Measurements from ENCODE around the gene MPL.

Gene MPL

GRCh38 chr1:43321331-43321891 lies 16.2 kb upstream of the MPL start:
- no peak for DNase-seq

GRCh38 chr1:43322506-43322905 lies 15.1 kb upstream of the MPL start:
- DNase-seq, result no peak

GRCh38 chr1:43324810-43325209 lies 12.8 kb upstream of the MPL start:
- DNase-seq, result no peak

GRCh38 chr1:43325381-43325780 lies 12.2 kb upstream of the MPL start:
- no peak for DNase-seq

GRCh38 chr1:43327549-43328292 lies 9.9 kb upstream of the MPL start:
- no peak for DNase-seq

- DNase-seq, result no peak
These were observed 7.4 kb upstream of the MPL start for GRCh38 chr1:43329995-43330751.

- DNase-seq, result no peak
These were observed 5.9 kb upstream of the MPL start for GRCh38 chr1:43331688-43332087.

- no peak for DNase-seq
These were observed 3.0 kb upstream of the MPL start for GRCh38 chr1:43334453-43335205.

GRCh38 chr1:43338001-43338400 lies 383 bp downstream of the MPL start:
- DNase-seq, result no peak

GRCh38 chr1:43339584-43340232 lies 2.1 kb downstream of the MPL start:
- DNase-seq, result no peak

- DNase-seq, result no peak
These were observed 2.9 kb downstream of the MPL start for GRCh38 chr1:43340559-43340958.

GRCh38 chr1:43344267-43344850 lies 6.7 kb downstream of the MPL start:
- DNase-seq, result no peak

GRCh38 chr1:43345120-43345519 lies 7.5 kb downstream of the MPL start:
- no peak for DNase-seq

GRCh38 chr1:43346636-43347035 lies 9.0 kb downstream of the MPL start:
- DNase-seq, result no peak

- DNase-seq, result peak in 10 of 58 donors; percentile 21 to 77 (median 50)
These were observed 10.8 kb downstream of the MPL start for GRCh38 chr1:43348343-43348808.

- DNase-seq, result peak in 47 of 58 donors; percentile 16 to 77 (median 48)
These were observed 11.4 kb downstream of the MPL start for GRCh38 chr1:43348809-43349593.

GRCh38 chr1:43349594-43350306 lies 12.1 kb downstream of the MPL start:
- DNase-seq, result peak in 11 of 58 donors; percentile 4 to 41 (median 28)

GRCh38 chr1:43350976-43351375 lies 13.4 kb downstream of the MPL start:
- no peak for DNase-seq
